NAMALWA (cell line): ENCODE measurements around the gene TTC3.
"Not testable (repeated sequence)": the region's sequence is repeated elsewhere in the genome, so short reads cannot be mapped to it uniquely, and the experiment has no call there.

Experiments
- DNase-seq: peaks from one replicate; pipeline ENCODE4 v3.0.0-alpha.2; 2015; ENCODE audit warnings: low spot score

TTC3 gene

GRCh38 chr21:37098751-37099150 is 25.7 kb downstream of the TTC3 start:
- DNase-seq = no peak

GRCh38 chr21:37100316-37100715 is 27.3 kb downstream of the TTC3 start:
- no peak for DNase-seq

DNA sequence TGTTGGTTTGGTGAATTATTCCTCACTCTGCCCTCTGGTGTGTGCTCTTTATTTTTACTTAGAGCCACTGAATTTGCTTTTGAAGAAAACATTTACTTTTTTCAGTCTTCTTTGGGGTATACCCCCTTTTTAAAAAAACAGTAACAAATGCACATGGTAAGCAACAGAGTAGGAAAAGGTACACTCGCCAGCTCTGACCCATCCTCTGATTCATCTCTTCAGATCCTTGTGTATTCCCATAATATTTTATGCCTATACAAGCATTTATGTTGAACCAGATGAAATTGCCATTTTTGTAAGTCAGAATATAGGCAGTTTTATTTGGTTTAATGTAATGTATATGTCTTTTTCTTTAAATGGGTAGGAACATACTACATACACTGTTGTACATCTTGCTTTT is 28.3 kb downstream of the TTC3 start:
- no peak for DNase-seq

DNA sequence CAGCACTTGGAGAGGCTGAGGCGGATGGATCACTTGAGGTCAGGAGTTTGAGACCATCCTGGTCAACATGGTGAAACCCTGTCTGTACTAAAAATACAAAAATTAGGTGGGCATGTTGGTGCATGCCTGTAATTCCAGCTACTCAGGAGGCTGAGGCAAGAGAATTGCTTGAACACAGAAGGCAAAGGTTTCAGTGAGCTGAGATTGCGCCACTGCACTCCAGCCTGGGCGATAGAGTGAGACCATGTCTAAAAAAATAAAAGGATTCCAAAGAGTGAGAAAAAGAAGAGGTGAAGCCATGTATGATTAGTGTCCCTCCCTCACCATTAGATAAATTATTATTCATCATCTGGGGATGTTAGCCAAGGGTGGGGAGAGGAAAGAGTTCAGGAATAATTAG is 29.7 kb downstream of the TTC3 start:
- not testable (repeated sequence) for DNase-seq

GRCh38 chr21:37106998-37107397 is 33.9 kb downstream of the TTC3 start:
- DNase-seq = no peak

DNA sequence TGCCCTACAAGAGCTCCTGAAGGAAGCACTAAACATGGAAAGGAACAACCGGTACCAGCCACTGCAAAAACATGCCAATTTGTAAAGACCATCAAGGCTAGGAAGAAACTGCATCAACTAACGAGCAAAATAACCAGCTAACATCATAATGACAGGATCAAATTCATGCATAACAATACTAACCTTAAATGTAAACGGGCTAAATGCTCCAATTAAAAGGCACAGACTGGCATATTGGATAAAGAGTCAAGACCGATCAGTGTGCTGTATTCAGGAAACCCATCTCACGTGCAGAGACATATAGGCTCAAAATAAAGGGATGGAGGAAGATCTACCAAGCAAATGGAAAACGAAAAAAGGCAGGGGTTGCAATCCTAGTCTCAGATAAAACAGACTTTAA is 38.0 kb downstream of the TTC3 start:
- not testable (repeated sequence) for DNase-seq

GRCh38 chr21:37114301-37114700 is 41.2 kb downstream of the TTC3 start:
- not testable (repeated sequence) for DNase-seq

GRCh38 chr21:37116459-37116858 is 43.4 kb downstream of the TTC3 start:
- DNase-seq = not testable (repeated sequence)

DNA sequence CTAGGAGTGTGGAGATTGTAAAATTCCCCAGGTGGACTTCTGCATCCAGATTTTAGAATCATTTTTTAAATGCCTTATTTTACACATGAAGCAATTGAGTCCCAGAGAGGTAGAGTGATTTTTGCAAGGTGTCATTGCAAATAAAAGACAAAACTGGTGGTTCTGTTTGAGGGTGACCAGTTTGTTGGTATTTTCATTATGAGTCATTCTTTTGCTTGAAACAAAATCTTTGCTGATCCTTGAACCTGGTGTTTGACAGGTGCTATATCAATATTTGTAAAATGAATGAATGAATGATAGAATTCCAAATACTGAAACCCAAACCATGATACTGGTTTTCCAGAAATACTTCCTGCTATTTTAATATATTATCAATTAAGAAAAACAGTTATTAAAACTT is 44.1 kb downstream of the TTC3 start:
- DNase-seq = no peak

GRCh38 chr21:37118187-37118826 is 45.3 kb downstream of the TTC3 start:
- no peak for DNase-seq

DNA sequence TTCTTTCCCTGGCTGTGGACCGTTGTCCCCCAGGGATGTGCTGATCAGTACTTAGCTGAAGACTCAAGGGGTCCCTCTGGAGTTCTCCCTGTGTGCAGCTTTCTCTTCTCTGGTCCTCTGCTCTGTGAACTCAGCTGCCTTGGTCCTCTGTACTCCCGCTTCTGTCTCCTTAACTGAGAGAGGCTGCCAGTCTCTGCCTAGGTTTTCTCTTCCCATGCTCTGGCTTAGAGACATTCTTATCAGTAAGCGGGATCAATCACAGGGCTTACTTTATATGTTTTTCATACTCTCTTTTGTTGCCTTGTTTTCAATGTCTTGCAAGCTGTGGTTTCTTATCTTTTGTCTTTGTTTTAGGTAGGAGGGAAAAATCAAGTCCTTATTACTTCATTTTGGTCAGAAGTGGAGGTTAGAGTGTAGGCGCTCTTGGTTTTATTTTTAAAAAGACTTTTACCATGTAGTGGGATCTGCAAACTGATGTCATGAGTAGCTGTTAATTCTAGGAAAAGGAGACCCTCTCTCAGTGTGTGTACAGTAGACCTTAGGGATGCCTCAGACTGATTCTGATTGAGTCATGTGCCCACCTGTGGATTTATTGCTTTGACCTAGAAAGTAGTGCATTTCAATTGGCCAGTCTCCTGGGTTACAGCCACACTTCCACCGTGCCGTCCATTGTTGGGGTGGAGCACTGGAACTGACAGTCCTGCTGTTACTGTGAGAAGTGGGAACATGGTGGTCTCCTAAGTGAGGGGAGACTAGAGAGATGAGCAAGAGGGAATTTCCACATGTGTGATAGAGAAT is 46.6 kb downstream of the TTC3 start:
- DNase-seq = no peak

GRCh38 chr21:37128076-37128475 is 55.0 kb downstream of the TTC3 start:
- DNase-seq = no peak

GRCh38 chr21:37130971-37131370 is 57.9 kb downstream of the TTC3 start:
- no peak for DNase-seq

DNA sequence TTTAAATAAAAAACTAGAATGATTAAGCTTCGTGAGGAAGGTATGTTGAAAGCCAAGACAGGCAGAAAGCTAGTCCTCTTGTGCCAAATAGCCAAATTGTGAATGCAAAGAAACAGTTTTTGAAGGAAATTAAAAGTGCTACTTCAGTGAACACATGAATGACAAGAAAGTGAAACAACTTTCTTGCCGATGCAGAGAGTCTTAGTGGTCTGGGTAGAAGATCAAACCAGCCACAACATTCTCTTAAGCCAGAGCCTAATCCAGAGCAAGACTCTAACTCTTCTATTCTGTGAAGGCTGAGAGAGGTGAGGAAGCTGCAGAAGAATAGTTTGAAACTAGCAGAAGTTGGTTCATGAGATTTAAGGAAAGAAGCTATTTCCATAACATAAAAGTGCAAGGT is 63.2 kb downstream of the TTC3 start:
- DNase-seq = no peak

- DNase-seq = no peak
Observed at GRCh38 chr21:37136744-37137143, 63.7 kb downstream of the TTC3 start.

DNA sequence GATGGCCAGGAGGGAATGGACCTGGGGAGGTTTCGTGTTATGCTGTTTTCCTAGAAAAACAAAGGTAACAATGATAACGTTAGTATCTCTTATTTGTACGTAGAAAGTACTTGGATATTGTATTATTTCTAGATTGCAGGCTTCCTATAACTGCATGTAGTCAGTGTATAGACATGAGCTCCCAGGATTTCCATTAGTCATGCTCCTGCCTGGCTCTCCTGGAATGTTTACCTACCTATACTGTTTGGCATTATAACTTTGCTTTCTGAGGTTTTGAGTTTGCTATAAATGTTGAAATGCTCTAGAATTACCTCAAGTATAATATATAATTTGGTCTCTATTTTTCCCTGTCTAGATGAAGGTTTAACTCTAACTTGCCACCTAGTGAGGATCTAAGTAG is 66.1 kb downstream of the TTC3 start:
- DNase-seq = no peak

DNA sequence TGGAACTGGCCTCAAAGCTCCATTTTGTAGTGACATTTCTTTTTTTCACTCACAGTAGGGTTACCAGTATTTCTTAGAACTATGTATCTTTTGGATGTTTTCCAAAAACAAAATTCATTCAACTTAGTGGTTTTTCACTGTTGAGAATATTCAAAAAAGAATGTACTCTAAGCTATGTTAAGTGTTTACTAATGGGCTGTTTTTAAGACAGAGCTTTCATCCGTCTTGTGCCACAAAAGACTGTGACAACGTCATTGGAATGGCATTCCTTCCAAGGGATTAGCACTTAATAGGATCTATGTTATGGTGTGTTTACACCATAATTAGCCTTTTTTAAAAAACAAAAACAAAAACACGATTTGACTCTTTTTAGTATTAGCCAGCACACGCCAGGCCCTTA is 66.8 kb downstream of the TTC3 start:
- DNase-seq = no peak

DNA sequence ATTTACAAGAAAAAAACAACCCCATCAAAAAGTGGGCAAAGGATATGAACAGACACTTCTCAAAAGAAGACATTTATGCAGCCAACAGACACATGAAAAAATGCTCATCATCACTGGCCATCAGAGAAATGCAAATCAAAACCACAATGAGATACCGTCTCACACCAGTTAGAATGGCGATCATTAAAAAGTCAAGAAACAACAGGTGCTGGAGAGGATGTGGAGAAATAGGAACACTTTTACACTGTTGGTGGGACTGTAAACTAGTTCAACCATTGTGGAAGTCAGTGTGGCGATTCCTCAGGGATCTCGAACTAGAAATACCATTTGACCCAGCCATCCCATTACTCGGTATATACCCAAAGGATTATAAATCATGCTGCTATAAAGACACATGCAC is 70.3 kb downstream of the TTC3 start:
- not testable (repeated sequence) for DNase-seq

- DNase-seq = no peak
Observed at GRCh38 chr21:37145635-37146111, 72.6 kb downstream of the TTC3 start.

DNA sequence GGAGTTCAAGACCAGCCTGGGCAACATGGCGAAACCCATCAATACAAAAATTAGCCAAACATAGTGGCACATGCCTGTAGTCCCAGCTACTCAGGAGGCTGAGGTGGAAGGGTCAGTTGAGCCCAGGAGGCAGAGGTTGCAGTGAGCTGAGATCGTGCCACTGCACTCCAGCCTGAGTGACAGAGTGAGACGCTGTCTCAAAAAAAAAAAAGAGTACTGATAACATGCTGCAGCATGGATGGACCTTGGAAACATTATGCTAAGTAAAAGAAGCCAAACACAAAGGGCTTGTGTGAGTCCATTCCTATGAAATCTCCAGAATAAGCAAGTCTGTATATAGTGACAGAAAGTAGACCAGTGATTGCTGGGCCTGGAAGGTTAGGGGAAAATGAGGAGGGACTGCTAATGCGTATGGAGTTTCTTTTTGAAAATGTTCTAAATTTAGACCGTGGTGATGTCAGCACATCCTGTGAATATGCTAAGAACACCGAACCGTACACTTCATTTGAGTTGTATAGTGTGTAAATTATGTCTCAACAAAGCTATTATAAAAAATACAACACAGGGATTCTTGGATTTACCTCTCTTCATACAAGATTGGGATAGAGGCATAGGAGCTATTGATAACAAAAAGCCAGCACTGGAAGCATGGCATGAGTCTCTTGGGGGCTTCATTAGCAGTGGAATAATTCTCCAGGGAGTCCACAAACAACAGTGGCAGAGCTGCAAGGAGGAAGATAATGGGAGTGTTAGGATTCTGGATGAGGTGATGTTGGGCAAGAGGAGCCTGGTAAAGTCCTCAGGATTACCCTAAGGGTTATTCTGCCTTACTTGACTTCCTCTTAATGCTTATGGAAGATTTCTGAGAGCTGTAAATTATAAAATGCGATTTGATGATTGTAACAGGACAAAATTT is 73.5 kb downstream of the TTC3 start:
- no peak for DNase-seq

DNA sequence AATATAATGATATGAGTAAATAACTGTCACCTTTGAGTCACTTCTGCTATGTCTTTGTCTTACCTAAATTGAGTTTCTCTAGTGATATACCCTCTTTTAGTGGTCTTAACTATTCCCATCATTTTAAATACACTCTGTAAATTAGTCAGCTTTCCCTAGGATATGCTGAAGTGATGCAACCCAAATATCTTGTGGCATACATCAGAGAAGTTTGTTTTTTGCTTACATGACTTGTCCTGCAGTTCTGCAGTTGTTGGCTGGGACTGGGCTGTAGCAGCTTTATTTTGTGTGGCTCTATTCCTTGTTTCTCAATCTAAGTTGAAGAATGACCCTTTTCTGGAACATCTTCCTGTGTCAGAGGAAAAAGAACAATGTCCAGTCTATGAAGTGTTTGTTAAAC is 76.4 kb downstream of the TTC3 start:
- no peak for DNase-seq

GRCh38 chr21:37153196-37153934 is 80.3 kb downstream of the TTC3 start:
- DNase-seq = no peak
